Heart left ventricle (tissue), 16 donors: Measurements from ENCODE around the gene SDR42E1. TPM values are rescaled to one million over a fixed set of nuclear protein-coding genes. Genes with fewer than 3 reads are reported as not detected.

Experiments used
- ATAC-seq, 4 donors: fragments of 200-7000 bp; cut with Tn5 transposase; one replicate each; pipeline ENCODE4 v1.9.1; 2020 to 2022; ENCODE audit warnings: moderate library complexity in 4 of 4, mild to moderate bottlenecking in 3 of 4, moderate number of reproducible peaks in 1 of 4
- DNase-seq, 5 donors: peaks; one replicate each; pipeline ENCODE4 v3.0.0-alpha.2; 2020
- H3K27ac ChIP-seq, 12 donors: fragments of 200-600 bp; sonication (generic) in 4 of 12; one replicate each; pipeline versions ENCODE4 v1.5.0 to v1.8.0; 2016 to 2022; ENCODE audit warnings: mild to moderate bottlenecking in 2 of 12
- H3K27me3 ChIP-seq, 9 donors: fragments of 200-600 bp; sonication (generic) in 2 of 9; one replicate each; pipeline versions ENCODE4 v1.5.1 to v1.8.0; 2016 to 2022; ENCODE audit warnings: mild to moderate bottlenecking in 3 of 9
- H3K36me3 ChIP-seq, 9 donors: fragments of 200-600 bp; sonication (generic) in 2 of 9; one replicate each; pipeline versions ENCODE4 v1.5.0 to v1.8.0; 2018 to 2022; ENCODE audit warnings: mild to moderate bottlenecking in 2 of 9
- H3K4me1 ChIP-seq, 12 donors: fragments of 200-600 bp; sonication (generic) in 4 of 12; one replicate each; pipeline versions ENCODE4 v1.5.0 to v1.8.0; 2016 to 2022; ENCODE audit warnings: mild to moderate bottlenecking in 3 of 12
- H3K4me3 ChIP-seq, 12 donors: fragments of 200-600 bp; sonication (generic) in 4 of 12; one replicate each; pipeline versions ENCODE4 v1.5.0 to v1.8.0; 2017 to 2022; ENCODE audit warnings: mild to moderate bottlenecking in 9 of 12, moderate library complexity in 4 of 12
- H3K9me3 ChIP-seq, 12 donors: fragments of 200-600 bp; sonication (generic) in 4 of 12; one replicate each; pipeline versions ENCODE4 v1.5.0 to v1.8.0; 2016 to 2022; ENCODE audit warnings: mild to moderate bottlenecking in 1 of 12
- POLR2A ChIP-seq, 2 donors: fragments of 450-650 bp; IDR thresholded peaks; one replicate each; pipeline ENCODE4 v1.6.1; 2017; ENCODE audit warnings: antibody characterized with exemption in 2 of 2, mild to moderate bottlenecking in 2 of 2, moderate library complexity in 2 of 2
- WGBS, 4 donors: extraction: QIAGEN DNeasy Blood & Tissue Kit in 2 of 4; methylation state at CpG; one replicate each; pipeline versions ENCODE4 v1.1.5 to v1.1.7; 2013 to 2018; 5-methylcytosine and 5-hydroxymethylcytosine counted together
- intact Hi-C, 10 donors: fragments of 100-400 bp; cut with DNase I; formaldehyde crosslinking; loops; one replicate each; pipeline versions ENCODE4 v1.11.1 to v1.14.2; 2022
- polyA plus RNA-seq, 2 donors: library from polyadenylated mRNA; stranded (reverse); fragments of 200-250 nt; gene quantifications; one replicate each; pipeline ENCODE4 v1.2.3, GENCODE V29; 2013
- total RNA-seq, 9 donors: library from RNA; depleted of rRNA in 2 of 9; stranded (reverse); fragments of >200 nt in 2 of 9; fragmentation: NEBNext Ultra II Directional in 3 of 9; extraction: Animal tissue kit (Norgen Biotek cat#: 25700) in 3 of 9; gene quantifications; one replicate each; pipeline versions ENCODE4 v1.1.0 to v1.2.4, GENCODE V29; 2016 to 2023
- TF ChIP-seq, protein P1 (sequence below), 12 donors: fragments of 200-600 bp; sonication (generic) in 4 of 12; IDR thresholded peaks; one replicate each; pipeline versions ENCODE4 v1.5.0 to v1.8.0; 2018 to 2022; ENCODE audit warnings: antibody characterized with exemption in 12 of 12, mild to moderate bottlenecking in 5 of 12
- donor health status: ischemic (EF 13 %, LVEDD 7.1; RV severe dilation, severe dysfunction).
- donor health status: healthy with polysubstance abuse.
- donor health status: DM: no; HTN: yes; CAD: no.
- donor health status: DM: no; HTN: no; CAD: no.
- donor health status: ischemic (EF 25% LVEDD 6.9; RV normal size, moderate dysfunction).
- donor health status: ischemic (EF 25% LVEDD 5.7; RV mildly dilated, moderate dysfunction).
- donor health status: healthy.
- donor health status: DM: yes; HTN: yes; CAD: no.
- donor health status: ischemic (EF 35%, LVEDD 5.7; RV mildly dilated, moderate dysfunction).
- donor health status: nonischemic (EF 11% LVEDD 7.7; RV severe dilation, severe dysfunction).
- donor health status: DM: yes; HTN: yes; CAD: no.
- donor health status: PGD.
- donor health status: ischemic (EF 29% LVEDD 5.4; RV normal size, mild dysfunction).
- donor health status: nonischemic (EF 23%, LVEDD 6.1; RV moderate dilation, normal function).

Gene SDR42E1
- total and polyA plus RNA-seq, 11 donors: 0.06 to 2.2 (median 0.75) TPM; not detected in 1

DNA sequence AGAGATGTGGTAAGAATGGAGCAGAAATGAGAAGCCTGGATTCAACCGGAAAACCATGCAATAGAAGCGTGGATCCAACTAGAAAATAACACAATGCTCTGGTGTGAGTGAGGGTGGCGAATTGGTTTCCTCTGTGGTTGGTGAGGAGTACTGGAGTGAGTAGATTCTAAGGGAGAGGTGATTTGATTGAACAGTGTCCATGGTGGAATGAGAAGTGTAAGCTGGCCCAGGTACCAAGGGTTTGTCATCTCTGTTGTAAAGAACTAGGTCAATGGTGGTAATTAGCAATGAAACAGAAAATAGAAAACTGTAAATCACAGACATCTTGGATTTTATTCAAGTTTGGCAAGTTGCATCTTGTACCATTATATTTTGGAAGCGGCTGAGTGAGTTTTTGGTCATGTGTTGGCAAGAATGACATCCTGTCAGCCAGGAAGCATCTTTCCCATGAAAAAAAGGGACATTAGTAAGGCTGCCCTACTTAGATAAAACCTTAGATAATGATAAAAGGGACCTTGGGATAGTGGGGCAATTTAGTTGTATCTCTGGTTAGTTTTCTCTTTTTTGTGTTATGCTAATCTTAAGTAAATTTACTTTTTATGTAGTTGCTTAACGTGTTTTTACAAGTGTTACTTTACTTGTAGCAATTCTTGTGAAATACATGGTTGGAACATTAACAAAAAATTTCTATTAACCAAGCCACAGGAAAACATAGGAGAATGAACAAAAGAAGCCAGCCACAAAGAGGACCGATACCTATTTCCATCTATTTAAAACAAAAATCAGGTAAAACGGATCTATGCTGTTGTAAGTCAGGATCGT, 44.7 kb upstream of the SDR42E1 start:
- H3K27ac ChIP-seq: no peak overlapping the region
- TF ChIP-seq POLR2A (IDR thresholded peaks at IDR 0.05): no peak
- TF ChIP-seq, protein P1, sequence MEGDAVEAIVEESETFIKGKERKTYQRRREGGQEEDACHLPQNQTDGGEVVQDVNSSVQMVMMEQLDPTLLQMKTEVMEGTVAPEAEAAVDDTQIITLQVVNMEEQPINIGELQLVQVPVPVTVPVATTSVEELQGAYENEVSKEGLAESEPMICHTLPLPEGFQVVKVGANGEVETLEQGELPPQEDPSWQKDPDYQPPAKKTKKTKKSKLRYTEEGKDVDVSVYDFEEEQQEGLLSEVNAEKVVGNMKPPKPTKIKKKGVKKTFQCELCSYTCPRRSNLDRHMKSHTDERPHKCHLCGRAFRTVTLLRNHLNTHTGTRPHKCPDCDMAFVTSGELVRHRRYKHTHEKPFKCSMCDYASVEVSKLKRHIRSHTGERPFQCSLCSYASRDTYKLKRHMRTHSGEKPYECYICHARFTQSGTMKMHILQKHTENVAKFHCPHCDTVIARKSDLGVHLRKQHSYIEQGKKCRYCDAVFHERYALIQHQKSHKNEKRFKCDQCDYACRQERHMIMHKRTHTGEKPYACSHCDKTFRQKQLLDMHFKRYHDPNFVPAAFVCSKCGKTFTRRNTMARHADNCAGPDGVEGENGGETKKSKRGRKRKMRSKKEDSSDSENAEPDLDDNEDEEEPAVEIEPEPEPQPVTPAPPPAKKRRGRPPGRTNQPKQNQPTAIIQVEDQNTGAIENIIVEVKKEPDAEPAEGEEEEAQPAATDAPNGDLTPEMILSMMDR (IDR thresholded peaks at IDR 0.05): no peak
- WGBS, 4 donors: 66 to 77% (median 72%) methylated on average over 8 of the region's 8 CpGs

DNA sequence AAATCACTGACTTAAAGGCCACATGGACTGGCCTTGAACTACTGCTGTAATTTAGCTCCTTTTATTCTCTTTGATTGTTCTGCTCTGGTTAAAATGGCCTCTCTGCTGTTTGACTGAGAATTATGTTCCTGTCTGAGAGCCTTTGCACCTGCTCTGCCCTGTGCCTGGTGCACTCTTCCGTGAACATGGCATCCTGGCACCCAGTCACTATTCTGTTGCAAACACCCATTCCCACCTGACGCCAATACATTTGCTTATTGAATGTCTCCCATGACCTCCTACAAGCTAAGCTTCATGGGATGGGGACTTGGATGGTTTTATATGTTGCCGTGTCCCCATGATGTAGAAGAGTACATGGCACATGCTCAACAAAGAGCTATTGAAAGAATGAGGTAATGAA, 43.8 kb upstream of the SDR42E1 start:
- Histone ChIP-seq H3K4me1 (peaks cover 0 to 5% (median 0%) of the 10 kb centered on the region in 12 donors), H3K4me3 (no peak overlapping the region), H3K36me3 (no peaks in the 10 kb centered on the region), H3K9me3 (no peaks in the 10 kb centered on the region), H3K27ac (no peak overlapping the region), H3K27me3 (peaks cover 0 to 5% (median 0%) of the 10 kb centered on the region in 9 donors)
- 90 to 94% (median 92%) methylated on average over 3 of the region's 3 CpGs for WGBS, 4 donors
- DNase-seq: no peak
- intact Hi-C loops: no loop called here
- TF ChIP-seq, protein P1 (IDR thresholded peaks at IDR 0.05): no peak
- no peak for ATAC-seq

More for the DNA sequence above, 44.7 kb upstream of the SDR42E1 start:
- intact Hi-C loops: no loop called here
- ATAC-seq (no peak), DNase-seq (no peak)
- Histone ChIP-seq H3K27me3 (peaks cover 0 to 6% (median 0%) of the 10 kb centered on the region in 9 donors), H3K36me3 (no peaks in the 10 kb centered on the region), H3K4me1 (peaks cover 0 to 5% (median 0%) of the 10 kb centered on the region in 12 donors), H3K9me3 (no peaks in the 10 kb centered on the region), H3K4me3 (no peak overlapping the region)

DNA sequence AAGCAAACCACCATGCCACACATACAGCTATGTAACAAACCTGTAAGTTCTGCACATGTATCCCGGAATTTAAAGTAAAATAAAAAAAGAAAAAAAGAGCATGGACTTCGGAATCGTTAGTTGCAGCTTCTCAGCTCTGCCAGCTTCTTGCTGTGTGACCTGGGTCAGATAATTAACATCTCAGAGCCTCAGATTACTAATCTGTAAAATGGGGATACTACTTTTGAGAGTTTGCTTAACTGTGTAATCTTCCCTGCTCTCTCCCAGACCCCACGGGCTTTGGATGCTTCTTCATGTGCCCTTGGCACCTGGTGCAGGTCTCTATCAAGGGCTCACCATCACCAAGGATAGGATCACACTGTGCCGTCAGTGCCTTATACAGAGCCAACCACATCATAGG, 40.4 kb upstream of the SDR42E1 start:
- intact Hi-C loops: no loop called here
- Histone ChIP-seq H3K4me1 (peaks cover 0 to 5% (median 0%) of the 10 kb centered on the region in 12 donors), H3K27ac (no peak overlapping the region), H3K9me3 (no peaks in the 10 kb centered on the region), H3K27me3 (peaks cover 0 to 23% (median 0%) of the 10 kb centered on the region in 9 donors), H3K4me3 (no peak overlapping the region), H3K36me3 (no peaks in the 10 kb centered on the region)
- 69 to 73% (median 71%) methylated on average over 5 of the region's 5 CpGs for whole genome bisulfite sequencing, 4 donors
- no peak for DNase-seq
- ATAC-seq: no peak
- TF ChIP-seq POLR2A (IDR thresholded peaks at IDR 0.05): no peak
- TF ChIP-seq, protein P1 (IDR thresholded peaks at IDR 0.05): no peak

DNA sequence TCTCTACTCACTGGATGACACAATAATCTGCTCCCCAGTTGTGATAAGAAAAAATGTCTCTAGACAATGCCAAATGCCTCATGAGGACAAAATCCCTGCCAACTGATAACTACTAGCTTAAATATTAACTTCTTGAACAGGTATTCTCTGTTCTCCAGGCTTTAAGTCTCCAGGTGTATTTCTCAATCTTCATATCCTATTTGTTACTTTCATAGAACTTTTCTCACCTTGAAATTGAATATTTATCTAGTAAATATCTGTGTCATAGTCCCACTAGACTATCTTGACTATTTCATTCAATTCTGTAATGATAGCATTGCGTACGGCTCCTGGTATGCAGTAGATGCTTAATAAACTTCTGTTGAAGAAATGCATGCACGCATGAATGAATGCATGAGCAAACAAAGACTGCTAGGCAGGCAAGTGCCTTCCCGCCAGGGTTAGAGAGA, 39.7 kb upstream of the SDR42E1 start:
- DNase-seq (no peak), ATAC-seq (no peak)
- H3K4me3 ChIP-seq: no peak overlapping the region
- TF ChIP-seq, protein P1 (IDR thresholded peaks at IDR 0.05): no peak
- no peak for TF ChIP-seq POLR2A (IDR thresholded peaks at IDR 0.05)
- H3K4me1 ChIP-seq: peaks cover 0 to 5% (median 0%) of the 10 kb centered on the region in 12 donors
- H3K27me3 ChIP-seq: peaks cover 0 to 24% (median 0%) of the 10 kb centered on the region in 9 donors
- H3K27ac ChIP-seq: no peak overlapping the region
- H3K36me3 ChIP-seq: no peaks in the 10 kb centered on the region
- intact Hi-C loops: no loop called here
- 81 to 90% (median 83%) methylated on average over 4 of the region's 4 CpGs for WGBS, 4 donors
- no peaks in the 10 kb centered on the region for H3K9me3 ChIP-seq
